ENCODE data around the gene MRPL54.
A peak's percentile ranks its signal among the peaks of the same experiment; 100 is the strongest.

MRPL54 gene

GRCh38 chr19:3770136-3770999, 7.9 kb downstream of the MRPL54 start:
- no peak for DNase-seq

DNA sequence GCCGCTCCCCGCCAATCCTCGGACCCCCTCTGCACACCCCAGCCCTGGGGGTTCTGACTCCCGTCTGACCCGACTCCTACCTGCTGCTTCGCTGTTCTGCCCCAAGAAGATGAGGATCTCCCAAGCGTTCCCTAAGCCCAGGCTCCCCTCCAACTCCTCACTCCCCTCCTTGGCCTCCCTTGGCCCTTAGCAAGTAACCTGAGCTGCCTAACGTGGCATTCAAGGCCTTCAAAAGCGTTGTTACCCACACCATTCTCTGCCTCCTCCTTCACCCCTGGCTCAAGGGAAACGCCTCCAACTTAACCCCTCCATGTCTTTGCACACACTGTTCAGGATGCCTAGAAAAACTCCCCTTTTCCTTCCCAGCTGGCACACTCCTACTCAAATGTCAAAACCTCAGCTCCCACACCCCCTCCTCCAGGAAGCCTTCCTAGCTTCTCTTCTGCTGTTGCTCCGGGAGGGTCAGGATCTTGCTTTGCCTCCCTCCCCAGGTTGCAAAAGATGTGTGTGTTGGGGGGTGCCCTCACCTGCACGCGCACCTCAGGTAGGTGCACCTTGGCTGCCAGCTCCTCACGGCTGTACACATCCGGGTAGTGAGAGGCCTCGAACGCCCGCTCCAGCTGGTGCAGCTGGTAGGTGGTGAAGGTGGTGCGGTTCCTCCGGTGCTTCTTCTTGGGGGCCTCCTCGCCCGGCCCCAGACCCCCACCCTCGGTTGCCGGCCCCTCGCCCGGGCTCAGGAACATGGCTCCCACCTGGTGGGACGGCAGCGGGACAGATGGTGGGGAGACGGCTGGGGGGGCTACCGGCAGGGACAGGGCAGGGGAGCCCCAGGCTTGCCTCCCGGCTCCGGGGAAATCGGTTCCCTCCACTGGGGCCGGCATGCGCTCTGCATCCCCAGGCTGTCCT, 8.8 kb downstream of the MRPL54 start:
- DNase-seq, result no peak

GRCh38 chr19:3771906-3772455, 9.5 kb downstream of the MRPL54 start, which contains the start of gene RAX2:
Gene RAX2, minus strand, starts transcription at chr19:3772228. Its CDS starts 486 bp downstream, at chr19:3771742.
- no peak for DNase-seq

GRCh38 chr19:3773814-3774515, 11.5 kb downstream of the MRPL54 start:
- no peak for DNase-seq

DNA sequence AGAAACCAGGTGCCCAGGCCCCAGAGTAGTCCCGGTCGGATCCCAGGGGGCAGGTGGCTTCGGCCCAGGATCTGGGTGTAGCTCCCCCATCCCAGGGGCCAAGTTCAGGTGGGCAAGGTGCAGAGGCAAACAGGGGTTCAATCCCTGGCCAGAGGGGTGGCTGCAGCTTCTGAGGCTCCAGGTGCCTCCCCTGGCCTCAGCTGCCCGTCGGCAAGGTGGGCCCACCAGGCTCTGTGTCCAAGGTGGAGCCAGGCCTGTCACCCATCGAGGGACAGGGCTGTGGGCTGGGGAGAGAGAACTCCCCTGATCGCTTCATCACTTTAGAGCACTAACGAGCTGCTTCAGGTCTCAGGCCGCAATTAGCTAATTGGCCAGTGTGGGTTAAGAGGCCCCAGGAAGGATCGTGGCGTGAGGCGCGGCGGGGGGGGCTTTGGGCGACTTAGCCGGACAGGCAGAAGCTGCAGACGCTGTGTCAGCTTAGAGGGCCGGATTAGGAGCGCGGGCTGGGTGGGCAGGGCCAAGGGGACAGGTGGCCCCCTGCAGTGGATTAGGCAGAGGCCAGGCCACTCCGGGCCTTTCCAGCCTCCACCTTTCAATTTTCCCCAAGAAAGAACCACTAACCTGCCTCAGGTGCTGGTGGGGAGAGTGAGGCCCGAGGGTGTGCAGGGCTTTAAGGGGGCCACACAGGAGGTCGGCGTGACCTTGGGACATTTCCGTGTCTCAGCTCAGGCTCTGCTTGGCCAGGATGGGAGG, 12.3 kb downstream of the MRPL54 start:
- no peak for DNase-seq

- DNase-seq, result no peak
Measured at GRCh38 chr19:3775374-3775711, 12.9 kb downstream of the MRPL54 start.

DNA sequence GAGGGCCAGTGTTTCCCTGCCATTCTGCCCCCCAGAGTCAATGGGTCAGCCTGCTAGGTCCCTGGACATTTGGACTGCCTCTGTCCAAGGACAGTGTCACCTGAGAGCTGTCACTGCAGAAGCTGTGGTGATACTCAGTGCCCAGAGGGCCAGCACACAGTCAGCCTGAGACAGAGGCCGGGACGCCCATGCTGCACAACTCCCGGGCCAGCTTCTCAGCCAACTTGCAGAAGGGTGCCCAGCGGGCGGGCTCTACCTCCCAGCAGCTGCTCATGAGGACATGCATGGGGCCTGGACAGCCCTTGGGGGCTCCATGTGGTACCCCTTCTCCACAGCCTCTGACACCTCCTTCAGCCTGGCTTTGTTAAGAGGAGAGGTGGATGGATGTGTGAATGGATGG, 13.3 kb downstream of the MRPL54 start:
- no peak for DNase-seq

DNA sequence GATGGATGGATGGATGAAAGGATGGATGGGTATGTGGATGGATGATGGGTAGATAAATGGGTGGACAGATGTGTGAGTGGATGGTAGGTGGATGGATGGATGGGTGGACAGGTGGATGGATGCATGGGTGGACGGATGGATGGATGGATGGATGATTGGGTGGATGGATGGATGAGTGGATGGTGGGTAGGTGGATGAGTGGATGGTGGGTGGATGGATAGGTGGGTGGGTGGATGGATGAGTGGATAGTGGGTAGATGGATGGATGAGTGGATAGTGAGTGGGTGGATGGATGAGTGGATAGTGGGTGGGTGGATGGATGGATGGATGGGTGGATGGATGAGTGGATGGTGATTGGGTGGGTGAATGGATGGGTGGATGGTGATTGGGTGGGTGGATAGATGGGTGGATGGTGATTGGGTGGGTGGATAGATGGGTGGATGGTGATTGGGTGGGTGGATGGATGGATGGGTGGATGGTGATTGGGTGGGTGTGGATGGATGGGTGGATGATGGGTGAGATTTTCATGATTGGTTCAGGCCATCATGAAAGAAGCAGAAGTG, 14.1 kb downstream of the MRPL54 start:
- no peak for DNase-seq

DNA sequence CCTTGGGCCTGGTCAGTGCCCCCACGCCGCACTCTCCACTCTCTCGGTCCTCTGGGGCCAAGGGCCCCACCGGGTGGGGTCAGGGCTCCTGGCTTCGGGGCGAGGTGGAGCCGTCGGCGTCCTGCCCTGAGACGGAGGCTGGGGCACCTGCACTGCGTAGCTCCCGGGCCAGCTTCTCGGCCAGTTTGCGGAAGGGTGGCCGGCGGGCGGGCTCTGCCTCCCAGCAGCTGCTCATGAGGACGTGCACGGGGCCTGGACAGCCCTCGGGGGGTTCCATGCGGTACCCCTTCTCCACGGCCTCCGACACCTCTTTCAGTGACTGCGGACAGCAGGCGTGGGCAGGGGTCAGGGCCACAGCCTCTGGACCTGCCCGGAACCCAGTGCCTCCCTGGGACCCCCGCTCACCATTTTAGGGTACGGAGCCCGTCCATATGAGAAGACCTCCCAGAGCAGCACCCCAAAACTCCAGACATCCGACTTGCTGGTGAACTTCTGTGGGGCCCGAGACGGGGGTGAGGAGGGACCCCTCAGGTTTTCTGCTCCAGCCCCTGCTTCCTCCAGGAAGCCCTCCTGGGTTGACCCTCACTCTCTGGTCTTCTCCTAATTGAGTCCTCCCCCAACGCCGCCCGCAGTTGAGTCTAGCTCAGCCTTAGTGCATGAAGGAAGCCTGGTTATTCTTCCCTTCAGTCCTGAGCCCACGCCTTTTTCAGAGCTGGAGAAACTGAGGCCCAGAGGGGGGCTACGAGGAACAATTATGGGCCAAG, 15.8 kb downstream of the MRPL54 start:
- no peak for DNase-seq

DNA sequence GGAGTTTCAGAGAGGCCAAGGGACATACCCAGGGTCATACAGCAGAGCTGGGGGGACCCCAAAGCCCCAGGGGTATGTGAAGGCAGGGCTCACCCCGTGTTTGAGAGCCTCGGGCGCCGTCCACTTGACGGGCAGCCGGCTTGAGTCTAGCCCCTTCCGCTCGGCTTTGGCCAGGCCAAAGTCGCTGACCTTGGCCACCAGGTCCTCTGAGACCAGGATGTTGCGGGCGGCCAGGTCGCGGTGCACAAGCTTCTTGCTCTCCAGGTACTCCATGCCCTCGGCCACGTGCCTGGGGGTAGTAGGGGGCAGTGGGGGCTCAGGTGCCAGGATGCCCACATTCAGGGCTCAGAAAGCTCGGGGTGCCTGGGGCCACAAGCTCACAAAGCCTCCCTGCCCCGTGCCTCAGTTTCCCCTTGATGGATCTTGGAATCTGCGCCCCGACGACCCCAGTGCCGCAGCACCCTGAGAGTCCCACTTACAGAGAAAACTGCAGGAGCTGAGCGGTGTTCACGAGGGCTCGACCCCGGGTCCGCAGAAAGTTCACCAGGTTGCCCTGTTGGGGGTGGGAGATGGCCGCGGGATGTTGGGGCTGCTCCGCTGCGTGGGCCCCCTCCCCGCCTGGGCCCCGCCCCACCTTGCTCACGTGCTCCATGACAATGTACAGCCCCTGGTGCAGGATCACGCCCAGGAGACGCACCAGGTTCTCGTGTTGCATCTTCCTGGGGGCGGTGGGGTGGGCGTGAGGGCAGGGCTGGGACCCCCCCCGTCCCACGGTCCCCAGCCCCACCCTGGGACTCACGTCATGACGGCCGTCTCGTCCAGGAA, 16.6 kb downstream of the MRPL54 start:
- DNase-seq, result no peak

DNA sequence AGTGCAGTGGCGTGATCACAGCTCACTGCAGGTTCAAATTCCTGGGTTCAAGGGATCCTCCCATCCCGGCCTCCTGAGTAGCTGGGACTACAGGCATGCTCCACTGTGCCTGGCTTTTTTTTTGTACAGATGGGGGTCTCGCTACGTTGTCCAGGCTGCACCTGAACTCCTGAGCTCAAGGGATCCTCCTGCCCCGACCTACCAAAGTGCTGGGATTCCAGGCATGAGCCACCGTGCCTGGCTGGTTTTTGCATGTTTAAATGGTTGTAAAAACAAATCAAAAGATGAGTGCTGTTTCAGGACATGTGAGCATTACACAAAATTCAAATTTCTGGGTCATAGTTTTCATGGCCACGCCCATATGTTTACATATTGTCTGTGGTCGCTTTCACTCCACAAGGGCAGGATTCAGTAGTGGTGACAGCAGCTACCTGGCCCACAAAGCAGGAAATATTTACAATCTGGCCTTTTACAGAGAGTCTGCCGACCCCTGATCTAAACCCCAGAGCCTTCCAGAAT, 18.4 kb downstream of the MRPL54 start:
- DNase-seq, result no peak

DNA sequence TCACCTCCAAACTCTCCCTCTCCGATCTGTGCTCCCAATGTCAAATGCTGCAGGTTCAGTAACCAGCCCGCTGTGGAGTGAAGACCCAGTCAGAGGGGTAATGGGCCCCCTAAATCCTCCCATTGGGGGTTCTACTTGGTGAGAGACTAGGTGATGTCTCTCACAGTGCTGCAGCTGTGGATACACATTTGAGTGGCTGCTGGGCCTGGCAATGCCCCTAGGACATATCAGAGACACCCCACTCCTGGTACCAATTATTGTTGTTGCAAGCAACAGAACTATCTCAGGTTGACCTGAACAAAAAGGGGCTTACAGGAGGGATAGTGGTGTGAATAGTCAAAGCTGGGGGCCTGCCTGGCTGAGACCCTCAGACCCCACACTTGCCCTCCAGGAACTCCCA, 19.1 kb downstream of the MRPL54 start:
- no peak for DNase-seq

DNA sequence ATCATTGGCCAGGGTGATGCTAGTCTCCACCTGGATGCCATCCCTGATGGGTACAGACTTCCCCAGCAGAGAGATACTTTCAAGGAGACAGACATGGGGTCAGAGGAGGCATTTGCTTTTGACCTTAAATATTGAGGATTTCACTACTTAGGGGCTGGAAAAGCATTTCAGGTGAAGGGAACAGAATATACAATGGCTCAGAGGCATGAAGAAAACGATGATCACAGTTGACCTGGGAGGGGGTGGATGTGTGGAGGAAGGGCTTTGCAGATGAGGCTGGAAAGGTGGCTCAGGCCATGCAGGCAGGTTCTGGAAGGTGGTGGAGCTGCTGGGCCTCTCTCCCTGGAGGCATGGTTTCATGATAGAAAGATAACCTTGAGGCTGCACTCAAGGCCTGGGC, 19.8 kb downstream of the MRPL54 start:
- no peak for DNase-seq

GRCh38 chr19:3782903-3783302, 20.4 kb downstream of the MRPL54 start:
- DNase-seq, result no peak

DNA sequence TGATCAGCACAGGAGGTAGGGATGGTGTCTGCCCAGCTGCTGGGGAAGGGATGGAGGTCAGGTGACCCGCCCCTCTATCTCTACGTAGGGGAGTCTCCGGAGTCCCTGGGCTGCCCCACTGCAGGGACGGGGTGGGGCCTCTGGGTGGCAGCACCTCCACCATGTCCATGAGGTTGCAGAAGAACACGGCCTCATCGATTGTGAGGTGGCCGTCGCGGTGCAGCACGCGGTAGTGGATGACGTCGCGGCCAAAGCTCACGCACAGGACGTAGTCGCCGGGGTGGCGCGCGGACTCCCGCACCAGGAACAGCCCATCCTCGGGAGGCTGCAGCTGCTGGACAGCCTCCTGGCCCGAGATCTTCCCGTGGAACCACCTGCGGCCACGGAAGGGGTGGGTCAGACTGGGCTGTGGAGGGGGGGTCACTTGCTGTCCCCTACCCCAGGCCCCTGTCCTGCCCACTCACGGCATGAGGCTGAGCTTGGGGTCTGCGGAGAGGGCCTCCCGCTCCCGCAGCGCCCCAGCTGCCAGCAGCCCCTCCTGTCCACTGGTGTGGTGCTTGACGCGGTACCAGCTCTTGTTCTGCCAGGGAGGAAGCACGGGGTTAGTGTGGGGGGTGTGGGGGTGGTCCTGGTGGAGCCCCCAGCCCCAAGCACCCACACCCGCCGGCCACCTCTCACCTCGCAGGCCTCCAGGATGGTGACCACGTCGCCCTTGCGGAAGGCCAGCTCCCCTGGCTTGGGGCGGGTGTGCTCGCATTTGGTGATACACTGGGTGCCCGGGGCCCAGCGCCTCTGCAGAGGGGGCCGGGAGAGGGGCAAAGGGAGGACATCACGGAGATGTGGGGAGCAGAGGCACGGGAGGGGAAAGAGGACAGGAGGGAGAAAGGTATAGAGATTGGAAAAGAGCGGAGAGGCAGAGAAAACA, 21.4 kb downstream of the MRPL54 start:
- peak; percentile 37 to 45 for DNase-seq

DNA sequence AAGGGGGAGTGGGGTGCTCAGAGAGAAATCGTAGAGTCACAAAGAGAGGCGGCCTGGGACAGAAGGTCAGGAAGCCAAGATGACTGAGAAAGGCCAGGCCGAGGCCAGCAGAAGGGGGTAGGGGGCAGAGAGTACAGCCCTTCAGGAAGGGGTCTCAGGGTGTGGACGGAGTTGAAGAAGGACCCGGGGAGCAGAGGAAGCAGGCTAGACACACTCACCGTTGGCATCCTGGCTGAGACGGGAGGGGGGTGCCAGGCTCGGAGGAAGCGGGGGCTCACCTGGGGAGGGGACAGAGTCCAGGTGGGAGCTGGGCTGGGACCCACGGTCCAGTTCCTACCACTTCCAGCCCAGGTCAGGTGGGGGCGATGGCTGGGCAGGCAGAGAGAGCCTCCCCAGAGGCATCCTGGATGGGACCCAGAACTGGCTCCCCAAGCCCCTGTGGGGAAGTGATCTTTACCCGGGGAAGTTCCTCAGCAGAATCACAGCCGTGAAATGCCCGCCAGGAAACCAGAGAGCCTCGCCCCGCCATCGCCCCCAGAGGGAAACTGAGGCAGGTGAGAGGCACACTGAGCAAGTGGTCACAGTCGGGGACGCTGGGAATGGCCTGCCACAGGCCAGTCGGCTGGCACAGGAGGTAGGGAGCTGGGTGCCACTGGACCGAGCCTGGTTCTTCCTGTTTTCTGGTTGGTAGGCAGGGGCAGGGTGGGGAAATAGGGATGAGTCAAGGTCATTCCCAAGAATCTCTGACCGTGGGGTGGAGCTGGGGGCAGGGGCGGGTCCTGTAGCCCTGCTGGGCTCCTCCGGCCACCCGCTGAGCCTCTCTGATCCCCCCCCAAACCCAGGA, 22.3 kb downstream of the MRPL54 start:
- no peak for DNase-seq

DNA sequence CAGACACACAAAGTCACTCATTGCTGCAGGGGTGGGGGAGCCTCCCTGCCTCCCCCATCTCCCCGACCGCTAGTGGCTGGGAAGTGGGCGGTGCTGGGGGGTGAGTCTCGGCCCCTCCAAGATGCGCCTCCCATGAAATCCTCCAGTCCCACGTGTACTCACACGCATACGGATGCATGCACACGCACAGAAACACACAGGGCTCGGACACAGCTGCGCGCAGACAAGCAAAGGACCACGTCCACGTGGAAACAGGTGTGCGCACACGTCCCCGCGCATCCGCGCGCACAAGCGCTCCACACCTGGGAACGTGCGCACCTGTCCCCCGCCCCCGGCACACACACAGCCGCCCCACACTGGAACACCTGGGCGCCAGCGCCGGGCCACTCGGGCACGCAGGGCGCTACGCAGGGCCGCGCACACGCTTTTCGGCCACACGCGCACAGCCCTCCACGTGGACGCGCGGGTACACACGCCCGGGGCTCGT, 23.0 kb downstream of the MRPL54 start:
- DNase-seq, result peak; percentile 55 to 59

Measured in activated CD4-positive, alpha-beta T cell treated with anti-CD3 and anti-CD28 coated beads for 4 hours (primary cell).